Measurements from ENCODE around the gene WAPL. TPM values are rescaled to one million over a fixed set of nuclear protein-coding genes. Genes with fewer than 3 reads are reported as not detected.

WAPL gene
- total RNA-seq, 2 experiments from 2014 or later: 51.7 to 53.3 TPM

DNA sequence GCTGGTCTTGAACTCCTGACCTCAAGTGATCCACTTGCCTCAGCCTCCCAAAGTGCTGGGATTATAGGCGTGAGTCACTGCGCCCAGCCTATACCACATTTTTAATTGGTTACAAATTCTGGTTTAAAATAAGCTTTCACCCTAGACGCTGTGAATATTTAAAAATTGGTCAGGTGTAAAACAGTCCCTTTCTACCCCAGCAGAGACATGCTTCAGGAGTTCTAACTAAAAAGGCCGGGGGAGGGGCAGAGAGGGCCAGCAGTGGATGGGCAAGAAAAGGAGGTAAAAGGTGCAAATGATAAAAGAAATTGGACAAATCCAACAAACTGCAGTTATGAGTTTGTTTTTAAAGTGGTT, 70.0 kb downstream of the WAPL start:
- DNase-seq: no peak
- H3K36me3 Mint-ChIP-seq: peaks cover 62% of the 10 kb centered on the region
- H3K27ac Mint-ChIP-seq: no peak overlapping the region
- no peaks in the 10 kb centered on the region for H3K27me3 Mint-ChIP-seq
- H3K4me1 Mint-ChIP-seq: peaks cover 24% of the 10 kb centered on the region
- H3K9me3 Mint-ChIP-seq: no peaks in the 10 kb centered on the region
- no peak overlapping the region for H3K4me3 Mint-ChIP-seq

DNA sequence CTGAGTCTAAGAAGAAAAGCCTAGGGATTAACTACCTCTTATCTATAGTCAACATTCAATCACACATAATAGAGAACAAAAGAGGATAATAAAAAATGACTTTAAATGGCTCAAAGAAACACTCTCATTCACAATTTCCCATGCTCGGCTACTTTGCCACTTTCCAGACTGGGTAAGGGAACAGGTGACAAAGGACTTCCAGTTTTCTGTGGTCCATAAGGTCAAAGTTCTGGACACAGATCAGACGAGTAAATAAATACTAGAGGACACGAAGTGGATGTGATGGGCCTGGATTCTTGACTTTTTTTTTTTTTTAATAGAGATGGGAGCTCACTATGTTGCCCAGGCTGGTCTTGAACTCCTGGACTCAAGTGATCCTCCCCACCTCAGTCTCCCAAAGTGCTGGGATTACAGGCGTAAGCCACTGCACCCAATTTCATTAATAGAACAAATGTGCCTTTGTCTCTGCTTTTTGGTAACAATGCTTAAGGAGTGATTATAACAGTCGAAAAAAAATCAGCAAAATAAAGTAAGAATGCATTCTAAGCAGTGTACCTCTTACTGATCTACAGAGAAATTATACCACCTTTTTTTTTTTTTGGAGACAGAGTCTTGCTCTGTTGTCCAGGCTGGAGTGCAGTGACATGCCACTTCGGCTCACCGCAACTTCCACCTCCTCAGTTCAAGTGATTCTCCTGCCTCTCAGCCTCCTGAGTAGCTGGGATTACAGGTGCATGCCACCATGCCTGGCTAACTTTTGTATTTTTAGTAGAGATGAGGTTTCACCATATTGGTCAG, 70.6 kb downstream of the WAPL start:
- Mint-ChIP-seq H3K4me3 (no peak overlapping the region), H3K36me3 (peaks cover 64% of the 10 kb centered on the region), H3K27ac (no peak overlapping the region), H3K4me1 (peaks cover 29% of the 10 kb centered on the region), H3K27me3 (no peaks in the 10 kb centered on the region), H3K9me3 (no peaks in the 10 kb centered on the region)
- no peak for DNase-seq

DNA sequence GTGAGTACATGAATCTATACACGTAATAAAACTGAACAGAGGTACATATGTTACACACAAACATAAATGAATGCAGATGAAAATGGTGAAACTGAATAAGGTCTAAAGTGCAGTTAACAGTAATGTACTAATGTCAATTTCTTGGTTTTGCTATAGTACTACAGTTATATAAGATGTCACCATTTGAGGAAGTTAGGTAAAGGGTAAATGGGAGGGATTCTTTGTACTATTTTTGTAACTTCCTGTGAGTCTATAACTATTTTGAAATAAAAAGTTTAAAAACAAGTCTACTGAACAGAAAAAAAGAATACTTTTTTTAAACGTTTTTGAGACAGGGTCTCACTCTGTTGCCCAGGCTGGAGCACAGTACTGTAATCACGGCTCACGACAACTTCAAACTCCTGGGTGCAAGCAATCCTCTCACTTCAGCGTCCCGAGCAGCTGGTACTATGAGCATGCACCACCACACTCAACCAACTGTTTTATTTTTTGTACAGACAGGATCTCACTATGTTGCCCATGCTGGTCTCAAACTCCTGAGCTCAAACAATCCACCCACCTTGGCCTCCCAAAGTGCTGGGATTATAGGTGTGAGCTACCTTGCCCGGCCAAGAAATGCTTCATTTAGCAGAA, 71.5 kb downstream of the WAPL start:
- Mint-ChIP-seq H3K27me3 (no peaks in the 10 kb centered on the region), H3K4me3 (no peak overlapping the region), H3K4me1 (peaks cover 29% of the 10 kb centered on the region), H3K9me3 (no peaks in the 10 kb centered on the region), H3K36me3 (peaks cover 54% of the 10 kb centered on the region), H3K27ac (peak overlapping the region; percentile 38)
- DNase-seq: no peak

DNA sequence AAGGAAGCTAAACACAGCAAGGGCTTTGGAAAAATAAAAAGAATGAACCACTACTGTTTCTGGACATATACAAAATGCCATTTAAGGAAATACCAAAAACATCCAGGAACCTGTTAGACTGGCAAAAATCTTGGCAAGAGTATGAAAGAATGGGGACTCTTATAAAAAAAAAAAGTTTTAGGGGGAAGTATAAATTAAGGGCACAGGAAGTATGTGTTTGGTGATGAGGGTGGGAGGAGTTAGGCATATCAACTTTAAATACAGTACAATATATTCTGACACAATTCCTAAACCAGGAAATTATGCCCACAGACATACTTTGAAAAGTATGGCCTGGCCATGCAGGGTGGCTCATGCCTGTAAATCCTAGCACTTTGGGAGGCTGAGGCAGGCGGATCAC, 74.2 kb downstream of the WAPL start:
- Mint-ChIP-seq H3K36me3 (peaks cover 53% of the 10 kb centered on the region), H3K9me3 (no peaks in the 10 kb centered on the region), H3K27ac (peak overlapping the region; percentile 75), H3K27me3 (no peaks in the 10 kb centered on the region), H3K4me3 (no peak overlapping the region), H3K4me1 (peaks cover 29% of the 10 kb centered on the region)
- no peak for DNase-seq

DNA sequence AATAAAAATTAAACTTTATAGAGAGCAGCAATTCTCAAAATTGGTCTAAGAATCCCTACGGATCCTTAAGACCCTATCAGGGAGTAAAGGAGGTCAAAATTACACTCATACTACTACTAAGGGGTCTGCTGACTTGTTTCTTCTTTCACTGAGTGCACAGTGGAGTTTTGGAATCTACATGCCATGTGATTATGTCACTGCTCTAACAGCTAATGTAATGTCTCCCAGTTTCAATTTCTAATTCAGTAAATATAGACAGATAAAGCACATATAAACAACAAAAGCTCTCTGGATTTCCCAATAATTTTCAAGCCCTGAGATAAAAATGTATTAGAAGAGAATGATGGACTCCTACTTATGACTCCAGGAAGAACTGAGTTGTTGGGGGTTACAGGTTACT, 74.6 kb downstream of the WAPL start:
- DNase-seq: no peak
- Mint-ChIP-seq H3K4me1 (peaks cover 29% of the 10 kb centered on the region), H3K36me3 (peaks cover 54% of the 10 kb centered on the region), H3K4me3 (no peak overlapping the region), H3K27me3 (no peaks in the 10 kb centered on the region), H3K27ac (peak overlapping the region; percentile 75), H3K9me3 (no peaks in the 10 kb centered on the region)

DNA sequence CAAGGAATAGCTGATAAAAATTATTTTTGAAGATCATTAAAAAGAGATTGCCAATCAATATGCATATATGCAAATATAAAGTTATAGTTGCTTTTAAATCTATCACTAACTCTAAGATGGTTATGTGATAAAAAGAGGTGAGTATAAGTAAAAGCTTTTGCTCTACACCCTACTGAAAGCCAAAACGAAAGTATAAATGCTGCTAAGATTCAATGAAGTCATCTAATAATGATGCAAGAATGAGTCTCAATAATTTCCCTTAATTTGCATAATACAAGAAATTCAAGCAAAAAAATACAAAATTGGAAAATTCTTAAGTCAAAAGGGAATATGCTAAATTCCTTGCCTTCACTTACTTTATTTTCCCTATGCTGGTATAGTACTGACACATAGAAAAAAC, 75.2 kb downstream of the WAPL start:
- H3K36me3 Mint-ChIP-seq: peaks cover 55% of the 10 kb centered on the region
- peak overlapping the region; percentile 77 for H3K27ac Mint-ChIP-seq
- no peaks in the 10 kb centered on the region for H3K9me3 Mint-ChIP-seq
- peaks cover 34% of the 10 kb centered on the region for H3K4me1 Mint-ChIP-seq
- no peaks in the 10 kb centered on the region for H3K27me3 Mint-ChIP-seq
- H3K4me3 Mint-ChIP-seq: no peak overlapping the region
- no peak for DNase-seq

DNA sequence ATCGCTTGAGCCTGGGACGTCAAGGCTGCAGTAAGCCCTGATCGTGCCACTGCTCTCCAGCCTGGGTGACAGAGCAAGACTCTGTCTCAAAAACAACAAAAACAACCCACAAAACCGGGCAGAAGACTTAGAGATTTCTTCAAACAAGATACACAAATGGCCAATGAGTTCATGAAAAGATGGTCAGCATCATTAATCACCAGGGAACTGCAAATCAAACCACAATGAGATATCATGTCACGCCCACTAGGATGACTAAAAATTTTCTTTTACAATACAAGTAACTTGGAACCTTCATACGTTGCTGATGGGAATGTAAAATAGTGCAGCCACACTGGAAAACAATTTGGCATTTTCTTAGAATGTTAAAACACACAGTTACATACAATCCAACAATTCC, 77.7 kb downstream of the WAPL start:
- H3K4me3 Mint-ChIP-seq: no peak overlapping the region
- H3K27me3 Mint-ChIP-seq: no peaks in the 10 kb centered on the region
- H3K4me1 Mint-ChIP-seq: peaks cover 41% of the 10 kb centered on the region
- H3K9me3 Mint-ChIP-seq: no peaks in the 10 kb centered on the region
- no peak overlapping the region for H3K27ac Mint-ChIP-seq
- DNase-seq: no peak
- peaks cover 52% of the 10 kb centered on the region for H3K36me3 Mint-ChIP-seq

DNA sequence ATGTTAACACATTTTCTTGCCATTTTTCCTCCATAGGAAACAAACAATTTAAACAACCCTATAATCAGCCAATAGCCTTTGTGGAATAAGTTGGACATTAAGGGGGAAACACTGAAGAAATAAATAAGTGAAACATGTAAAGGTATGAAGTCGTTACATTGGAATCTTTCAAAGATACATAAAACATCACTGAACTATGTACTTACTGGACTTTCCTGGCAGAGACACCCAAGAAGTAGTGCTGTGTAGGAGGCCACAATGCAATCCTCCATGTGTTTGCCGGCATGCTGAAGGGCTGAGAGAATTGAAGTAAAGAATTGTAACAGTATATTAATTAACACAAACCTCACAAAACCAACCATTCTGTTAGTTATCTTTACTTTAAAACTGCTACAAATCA, 78.5 kb downstream of the WAPL start:
- H3K36me3 Mint-ChIP-seq: peaks cover 51% of the 10 kb centered on the region
- H3K4me1 Mint-ChIP-seq: peaks cover 41% of the 10 kb centered on the region
- no peak overlapping the region for H3K4me3 Mint-ChIP-seq
- no peaks in the 10 kb centered on the region for H3K9me3 Mint-ChIP-seq
- no peak overlapping the region for H3K27ac Mint-ChIP-seq
- H3K27me3 Mint-ChIP-seq: no peaks in the 10 kb centered on the region
- no peak for DNase-seq

DNA sequence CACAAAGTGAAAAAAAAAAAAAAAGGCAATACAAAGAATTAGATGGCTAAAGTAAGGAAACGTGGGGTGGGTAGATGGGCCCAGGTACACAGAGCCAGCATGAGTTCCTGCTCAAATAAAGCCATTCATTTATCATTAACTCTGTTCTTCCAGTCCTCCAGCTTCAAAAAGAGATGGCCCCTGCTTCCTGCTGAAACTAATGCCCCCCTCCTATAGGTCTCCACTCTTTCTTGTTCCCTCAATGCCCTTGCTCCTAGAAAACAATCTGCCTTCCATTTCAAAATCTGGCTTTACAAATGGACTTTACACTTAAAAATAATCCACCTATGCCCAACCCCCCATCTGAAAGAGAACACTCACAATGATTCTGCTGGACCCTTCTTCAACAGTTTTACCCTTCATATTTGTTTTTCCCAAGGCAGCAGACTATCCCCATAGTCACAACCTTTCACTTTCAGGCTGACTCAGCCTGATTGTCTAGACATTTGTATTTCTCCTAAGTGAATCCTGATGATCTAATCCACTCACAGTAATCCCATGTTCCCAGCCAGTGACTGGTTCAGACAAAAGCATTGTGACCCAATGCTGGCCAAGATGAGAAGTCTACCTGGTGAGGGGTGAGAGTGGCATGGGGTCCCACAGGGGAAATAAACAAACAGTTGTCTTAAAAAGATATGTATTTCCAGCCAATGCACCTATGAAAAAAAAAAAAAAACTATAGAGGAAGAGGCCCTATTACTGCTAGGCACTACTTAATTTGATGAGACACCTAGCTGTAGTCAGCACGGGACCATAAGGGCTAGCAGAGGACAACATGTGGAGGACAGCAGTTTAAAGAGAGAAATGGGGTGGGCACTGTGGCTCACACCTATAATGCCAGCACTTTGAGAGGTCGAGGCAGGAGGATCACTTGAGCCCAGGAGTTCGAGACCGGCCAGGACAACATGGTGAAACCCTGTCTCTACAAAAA, 80.4 kb downstream of the WAPL start:
- Mint-ChIP-seq H3K4me1 (peaks cover 27% of the 10 kb centered on the region), H3K4me3 (no peak overlapping the region), H3K27me3 (no peaks in the 10 kb centered on the region), H3K36me3 (peaks cover 39% of the 10 kb centered on the region), H3K27ac (peak overlapping the region; percentile 69), H3K9me3 (no peaks in the 10 kb centered on the region)
- DNase-seq: no peak

DNA sequence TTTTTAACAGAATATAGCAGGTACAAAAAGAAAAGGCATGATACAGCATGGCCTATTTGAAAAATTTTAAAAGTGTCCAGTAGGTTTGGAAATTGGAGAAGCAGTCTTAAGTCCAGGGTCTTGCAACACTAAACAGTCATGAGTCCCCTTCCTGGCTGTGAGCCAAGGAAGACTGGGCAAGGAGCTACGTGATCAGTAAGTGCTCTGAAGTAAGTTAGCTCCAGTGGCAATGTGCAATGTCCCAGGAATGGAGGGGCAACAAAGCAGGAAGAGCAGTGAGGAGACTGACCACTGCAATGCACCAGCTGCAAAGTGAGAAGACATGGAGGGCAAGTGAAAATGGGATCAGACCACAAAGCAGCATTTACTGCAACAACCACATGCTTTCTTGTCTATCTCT, 82.0 kb downstream of the WAPL start:
- H3K4me1 Mint-ChIP-seq: peaks cover 26% of the 10 kb centered on the region
- DNase-seq: no peak
- peak overlapping the region; percentile 70 for H3K27ac Mint-ChIP-seq
- H3K36me3 Mint-ChIP-seq: peaks cover 36% of the 10 kb centered on the region
- no peaks in the 10 kb centered on the region for H3K27me3 Mint-ChIP-seq
- H3K9me3 Mint-ChIP-seq: no peaks in the 10 kb centered on the region
- no peak overlapping the region for H3K4me3 Mint-ChIP-seq

DNA sequence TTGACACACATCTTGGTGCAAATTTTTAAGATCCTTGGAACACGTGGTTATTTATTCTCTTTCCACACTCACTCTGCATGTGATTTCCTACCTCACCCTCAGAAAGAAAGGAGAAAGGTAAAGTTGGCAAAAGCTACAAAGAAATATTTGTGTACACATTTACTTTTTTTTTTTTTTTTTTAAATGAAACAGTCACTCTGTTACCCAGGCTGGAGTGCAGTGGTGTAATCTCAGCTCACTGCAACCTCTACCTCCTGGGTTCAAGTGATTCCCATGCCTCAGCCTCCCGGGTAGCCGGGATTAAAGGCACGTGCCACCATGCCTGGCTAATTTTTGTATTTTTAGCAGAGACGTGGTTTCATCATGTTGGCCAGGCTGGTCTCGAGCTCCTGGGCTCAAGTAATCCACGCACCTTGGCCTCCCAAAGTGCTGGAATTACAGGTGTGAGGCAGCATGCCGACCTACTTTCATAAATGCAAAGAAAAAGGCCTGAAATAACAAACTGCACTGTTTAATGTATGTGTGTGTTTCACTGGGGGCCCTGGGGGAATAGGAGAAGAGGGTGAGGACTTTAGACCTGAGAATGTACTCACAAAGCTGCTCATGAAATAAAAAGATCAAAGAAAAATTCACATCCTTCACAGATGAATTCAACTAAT, 83.4 kb downstream of the WAPL start:
- no peak for DNase-seq
- peaks cover 33% of the 10 kb centered on the region for H3K36me3 Mint-ChIP-seq
- peaks cover 26% of the 10 kb centered on the region for H3K4me1 Mint-ChIP-seq
- H3K9me3 Mint-ChIP-seq: no peaks in the 10 kb centered on the region
- H3K4me3 Mint-ChIP-seq: no peak overlapping the region
- H3K27ac Mint-ChIP-seq: peak overlapping the region; percentile 20
- H3K27me3 Mint-ChIP-seq: no peaks in the 10 kb centered on the region

DNA sequence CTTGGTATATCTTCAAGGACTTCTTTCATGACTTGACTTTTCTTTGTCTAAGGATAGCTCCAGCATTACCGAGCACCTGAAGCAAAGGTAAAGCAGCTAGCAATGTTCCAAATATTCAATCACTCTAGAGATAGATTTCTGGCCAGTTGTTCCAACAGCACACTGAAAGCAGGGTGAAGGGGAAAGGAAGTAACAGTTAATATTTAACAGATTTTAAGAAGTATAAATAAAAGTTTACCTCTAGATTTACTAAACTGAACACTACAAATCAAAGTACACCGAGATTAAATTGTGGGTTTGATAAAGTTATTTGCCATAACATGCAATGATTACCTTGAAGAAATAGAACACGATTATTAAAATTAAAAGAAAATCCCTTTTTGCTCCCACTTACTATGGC, 84.1 kb downstream of the WAPL start:
- Mint-ChIP-seq H3K4me3 (no peak overlapping the region), H3K4me1 (peaks cover 26% of the 10 kb centered on the region), H3K27ac (no peak overlapping the region), H3K36me3 (peaks cover 31% of the 10 kb centered on the region), H3K27me3 (no peaks in the 10 kb centered on the region), H3K9me3 (no peaks in the 10 kb centered on the region)
- DNase-seq: no peak

DNA sequence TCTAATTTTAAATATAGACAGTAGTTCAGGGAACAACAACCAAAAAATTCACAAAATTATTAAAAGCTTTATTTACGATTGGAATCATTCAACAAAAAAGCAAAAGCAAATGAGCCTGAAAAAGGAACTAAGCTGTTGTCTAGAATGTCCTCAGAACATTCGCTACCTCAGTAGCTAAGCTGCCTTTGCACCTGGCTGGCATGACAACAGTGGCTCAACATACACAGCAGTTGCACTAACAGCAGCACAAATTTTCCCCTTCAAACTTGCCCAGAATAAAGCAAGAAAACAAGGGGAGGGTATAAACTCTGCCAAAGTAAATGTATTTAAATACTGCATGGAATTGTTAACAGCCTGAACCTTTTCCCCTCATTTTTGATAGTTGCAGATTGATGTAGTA, 84.6 kb downstream of the WAPL start:
- H3K9me3 Mint-ChIP-seq: no peaks in the 10 kb centered on the region
- no peaks in the 10 kb centered on the region for H3K27me3 Mint-ChIP-seq

DNA sequence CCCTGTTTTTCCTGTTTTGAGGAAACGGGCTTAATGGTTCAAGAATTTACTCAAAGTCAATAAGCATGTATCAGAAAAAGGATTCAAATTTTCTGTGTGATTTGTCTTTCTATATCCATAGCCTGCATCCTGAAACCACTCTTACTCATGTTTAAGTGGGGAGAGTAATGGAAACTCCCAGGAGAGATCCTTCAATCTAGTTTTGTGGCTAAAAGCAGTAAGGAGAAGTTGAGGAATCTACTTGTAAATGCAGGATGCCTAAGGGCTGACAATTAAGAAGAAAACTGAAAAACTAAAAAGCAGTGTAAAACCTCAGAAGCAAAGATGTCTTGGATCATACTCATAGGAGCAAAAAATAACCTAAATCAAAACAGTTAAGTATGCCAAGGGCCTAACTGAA, 86.9 kb downstream of the WAPL start:
- DNase-seq: no peak
- no peak overlapping the region for H3K4me3 Mint-ChIP-seq
- no peaks in the 10 kb centered on the region for H3K9me3 Mint-ChIP-seq
- H3K27me3 Mint-ChIP-seq: no peaks in the 10 kb centered on the region
- peaks cover 11% of the 10 kb centered on the region for H3K4me1 Mint-ChIP-seq
- H3K36me3 Mint-ChIP-seq: peaks cover 10% of the 10 kb centered on the region
- H3K27ac Mint-ChIP-seq: no peak overlapping the region

More for the DNA sequence above, 84.6 kb downstream of the WAPL start:
- DNase-seq: no peak
- H3K4me1 Mint-ChIP-seq: peaks cover 26% of the 10 kb centered on the region
- H3K4me3 Mint-ChIP-seq: no peak overlapping the region
- peaks cover 28% of the 10 kb centered on the region for H3K36me3 Mint-ChIP-seq
- no peak overlapping the region for H3K27ac Mint-ChIP-seq

DNA sequence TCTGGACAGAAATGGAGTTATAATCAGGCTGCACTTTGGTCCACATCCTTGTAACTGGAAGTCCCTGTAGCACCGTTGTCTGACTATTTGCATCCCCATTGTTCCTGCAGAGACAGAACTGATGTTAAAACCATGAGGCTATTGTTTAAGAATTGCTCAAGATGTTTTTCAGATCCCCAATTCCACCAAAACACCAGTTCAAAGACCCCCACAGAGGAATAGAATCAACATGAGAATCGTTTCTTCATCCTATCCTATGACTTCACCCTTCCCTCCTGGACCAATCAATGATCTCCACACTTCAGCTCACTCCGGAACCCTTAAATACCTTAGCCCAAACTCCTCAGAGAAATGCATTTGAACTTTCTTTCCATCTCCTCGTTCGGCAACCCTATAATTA, 97.9 kb downstream of the WAPL start:
- H3K27me3 Mint-ChIP-seq: no peaks in the 10 kb centered on the region
- peaks cover 4% of the 10 kb centered on the region for H3K4me1 Mint-ChIP-seq
- no peak overlapping the region for H3K27ac Mint-ChIP-seq
- DNase-seq: no peak
- H3K36me3 Mint-ChIP-seq: no peaks in the 10 kb centered on the region
- no peak overlapping the region for H3K4me3 Mint-ChIP-seq
- H3K9me3 Mint-ChIP-seq: no peaks in the 10 kb centered on the region

Data from activated naive CD8-positive, alpha-beta T cell treated with anti-CD3 and anti-CD28 coated beads for 36 hours (primary cell).